ENCODE results near the gene FST.
A peak's percentile ranks its signal among the peaks of the same experiment; 100 is the strongest.

FST gene

GRCh38 chr5:53472720-53473510, 7.5 kb upstream of the FST start:
- no peak overlapping the region for H3K4me3 ChIP-seq (ENCODE audit: low read depth, low read length)
- no peak for DNase-seq (ENCODE audit: low read depth)
- TF ChIP-seq CTCF (IDR thresholded peaks at IDR 0.05; ENCODE audit: low read depth, low read length, missing control alignments), result no peak

GRCh38 chr5:53473633-53474032, 6.8 kb upstream of the FST start:
- no peak for TF ChIP-seq CTCF (IDR thresholded peaks at IDR 0.05; ENCODE audit: low read depth, low read length, missing control alignments)
- H3K4me3 ChIP-seq (ENCODE audit: low read depth, low read length), result no peak overlapping the region
- no peak for DNase-seq (ENCODE audit: low read depth)

- TF ChIP-seq CTCF (IDR thresholded peaks at IDR 0.05; ENCODE audit: low read depth, low read length, missing control alignments), result no peak
- no peak for DNase-seq (ENCODE audit: low read depth)
- H3K4me3 ChIP-seq (ENCODE audit: low read depth, low read length), result no peak overlapping the region
These were observed 5.1 kb upstream of the FST start for GRCh38 chr5:53475320-53475719.

- H3K4me3 ChIP-seq (ENCODE audit: low read depth, low read length), result no peak overlapping the region
- no peak for DNase-seq (ENCODE audit: low read depth)
- no peak for TF ChIP-seq CTCF (IDR thresholded peaks at IDR 0.05; ENCODE audit: low read depth, low read length, missing control alignments)
These were observed 4.4 kb upstream of the FST start for GRCh38 chr5:53476019-53476418.

GRCh38 chr5:53476531-53477480, 3.6 kb upstream of the FST start:
- DNase-seq (ENCODE audit: low read depth), result no peak
- H3K4me3 ChIP-seq (ENCODE audit: low read depth, low read length), result no peak overlapping the region
- no peak for TF ChIP-seq CTCF (IDR thresholded peaks at IDR 0.05; ENCODE audit: low read depth, low read length, missing control alignments)

GRCh38 chr5:53478411-53479044, 1.9 kb upstream of the FST start:
- TF ChIP-seq CTCF (IDR thresholded peaks at IDR 0.05; ENCODE audit: low read depth, low read length, missing control alignments), result peak; percentile 43
- no peak for DNase-seq (ENCODE audit: low read depth)
- no peak overlapping the region for H3K4me3 ChIP-seq (ENCODE audit: low read depth, low read length)
